Amygdala (tissue), 56 donors: Measurements from ENCODE around the gene MBD3L1.

Source experiments
- DNase-seq, 56 donors: peaks; one replicate each; lab custom pipeline; 2025; lab: John Stamatoyannopoulos, UW

The MBD3L1 gene

GRCh38 chr19:8880868-8881488 lies 48.8 kb downstream of the MBD3L1 start:
- DNase-seq: no peak

GRCh38 chr19:8881512-8881911 lies 49.3 kb downstream of the MBD3L1 start:
- no peak for DNase-seq

GRCh38 chr19:8884416-8884815 lies 52.2 kb downstream of the MBD3L1 start:
- DNase-seq: no peak

- no peak for DNase-seq
Observed at GRCh38 chr19:8887364-8887763, 55.2 kb downstream of the MBD3L1 start.

- no peak for DNase-seq
Observed at GRCh38 chr19:8890260-8890659, 58.1 kb downstream of the MBD3L1 start.
